Prostate gland (tissue), 2 donors: ENCODE results near the gene NTN1.

Experiments
- POLR2A ChIP-seq: fragments of 450-650 bp; IDR thresholded peaks from one replicate; pipeline ENCODE4 v1.6.1; 2016; ENCODE audit warnings: antibody characterized with exemption, mild to moderate bottlenecking
- POLR2AphosphoS5 ChIP-seq: sonication (generic); formaldehyde crosslinking; IDR thresholded peaks from one replicate; pipeline ENCODE4 v1.6.1; 2017; ENCODE audit warnings: antibody characterized with exemption
- TF ChIP-seq, protein P1 (sequence below), 4 experiments: fragments of 200-600 bp in 2 of 4; fragments of 450-650 bp in 2 of 4; sonication (generic) in 2 of 4; IDR thresholded peaks; 1 replicate in 3 of 4; 2 replicates in 1 of 4; pipeline ENCODE4 v1.5.1; 2016 to 2019; ENCODE audit warnings: antibody characterized with exemption in 4 of 4, mild to moderate bottlenecking in 2 of 4, moderate library complexity in 2 of 4

DNA sequence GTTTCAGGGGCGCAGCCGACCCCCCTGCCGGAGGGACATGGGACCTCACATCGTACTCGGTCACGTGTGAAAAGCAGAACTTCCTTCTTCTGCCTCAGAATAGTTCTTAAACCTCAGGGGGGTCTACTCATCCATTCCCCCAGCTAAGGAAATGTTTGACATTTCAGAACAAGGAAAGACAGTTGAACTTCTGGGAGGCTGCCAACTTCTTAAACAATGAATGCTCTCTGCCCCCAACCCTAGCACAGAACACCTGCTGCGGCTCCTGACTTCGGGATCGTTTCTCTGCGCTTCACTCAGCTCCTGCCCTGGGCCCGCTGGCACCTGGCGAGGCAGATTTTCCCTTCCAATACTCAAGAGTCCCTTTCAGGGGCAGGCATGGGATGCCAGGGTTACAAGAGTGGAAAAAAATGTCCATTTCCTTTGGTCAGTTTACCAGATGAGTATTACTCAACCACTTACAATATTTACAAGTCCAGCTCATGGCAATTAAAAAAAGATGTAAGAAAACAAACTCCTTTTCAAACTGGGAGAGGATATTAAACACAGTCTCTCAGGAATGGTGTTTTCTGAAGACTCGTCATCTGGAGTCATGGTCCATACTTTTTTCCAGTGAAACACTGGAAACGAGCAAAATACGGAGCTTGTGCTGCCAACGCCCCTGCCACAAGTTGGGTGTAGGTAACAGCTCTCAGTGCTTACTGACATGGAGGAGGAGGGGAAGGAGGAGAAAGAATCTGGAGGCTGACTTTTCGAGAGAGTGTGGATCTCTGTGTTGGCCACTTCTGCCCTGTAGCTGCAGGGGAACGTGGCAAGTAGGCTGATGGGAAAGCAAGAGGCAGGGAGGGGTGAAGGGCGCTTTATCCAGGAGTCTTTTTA, 235.7 kb downstream of the NTN1 start:
- TF ChIP-seq, protein P1, sequence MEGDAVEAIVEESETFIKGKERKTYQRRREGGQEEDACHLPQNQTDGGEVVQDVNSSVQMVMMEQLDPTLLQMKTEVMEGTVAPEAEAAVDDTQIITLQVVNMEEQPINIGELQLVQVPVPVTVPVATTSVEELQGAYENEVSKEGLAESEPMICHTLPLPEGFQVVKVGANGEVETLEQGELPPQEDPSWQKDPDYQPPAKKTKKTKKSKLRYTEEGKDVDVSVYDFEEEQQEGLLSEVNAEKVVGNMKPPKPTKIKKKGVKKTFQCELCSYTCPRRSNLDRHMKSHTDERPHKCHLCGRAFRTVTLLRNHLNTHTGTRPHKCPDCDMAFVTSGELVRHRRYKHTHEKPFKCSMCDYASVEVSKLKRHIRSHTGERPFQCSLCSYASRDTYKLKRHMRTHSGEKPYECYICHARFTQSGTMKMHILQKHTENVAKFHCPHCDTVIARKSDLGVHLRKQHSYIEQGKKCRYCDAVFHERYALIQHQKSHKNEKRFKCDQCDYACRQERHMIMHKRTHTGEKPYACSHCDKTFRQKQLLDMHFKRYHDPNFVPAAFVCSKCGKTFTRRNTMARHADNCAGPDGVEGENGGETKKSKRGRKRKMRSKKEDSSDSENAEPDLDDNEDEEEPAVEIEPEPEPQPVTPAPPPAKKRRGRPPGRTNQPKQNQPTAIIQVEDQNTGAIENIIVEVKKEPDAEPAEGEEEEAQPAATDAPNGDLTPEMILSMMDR (IDR thresholded peaks at IDR 0.05): no peak
- TF ChIP-seq POLR2A (no peak), POLR2AphosphoS5 (no peak)
